Adrenal gland (tissue), 5 donors: ENCODE measurements around the gene GFRA1.

Experiments
- CTCF ChIP-seq, 6 experiments: fragments of 450-650 bp in 4 of 6; fragments of 200-600 bp in 2 of 6; sonication (generic) in 1 of 6; IDR thresholded peaks; 1 replicate in 5 of 6; 2 replicates in 1 of 6; pipeline versions ENCODE4 v1.5.1 to v1.8.0; 2016 to 2021; ENCODE audit warnings: antibody characterized with exemption in 6 of 6, mild to moderate bottlenecking in 2 of 6, moderate library complexity in 1 of 6
- POLR2A ChIP-seq, 2 donors: fragments of 450-650 bp; IDR thresholded peaks; one replicate each; pipeline ENCODE4 v1.6.1; 2017; ENCODE audit warnings: antibody characterized with exemption in 2 of 2, mild to moderate bottlenecking in 2 of 2, moderate library complexity in 1 of 2
- donor health status: DM: no; HTN: no; CAD: no.

GRCh38 chr10:116103668-116104067, 169.3 kb downstream of the GFRA1 start:
- TF ChIP-seq CTCF (IDR thresholded peaks at IDR 0.05): no peak
- no peak for TF ChIP-seq POLR2A (IDR thresholded peaks at IDR 0.05)
